ENCODE measurements around the gene RFLNA.

RFLNA gene

DNA sequence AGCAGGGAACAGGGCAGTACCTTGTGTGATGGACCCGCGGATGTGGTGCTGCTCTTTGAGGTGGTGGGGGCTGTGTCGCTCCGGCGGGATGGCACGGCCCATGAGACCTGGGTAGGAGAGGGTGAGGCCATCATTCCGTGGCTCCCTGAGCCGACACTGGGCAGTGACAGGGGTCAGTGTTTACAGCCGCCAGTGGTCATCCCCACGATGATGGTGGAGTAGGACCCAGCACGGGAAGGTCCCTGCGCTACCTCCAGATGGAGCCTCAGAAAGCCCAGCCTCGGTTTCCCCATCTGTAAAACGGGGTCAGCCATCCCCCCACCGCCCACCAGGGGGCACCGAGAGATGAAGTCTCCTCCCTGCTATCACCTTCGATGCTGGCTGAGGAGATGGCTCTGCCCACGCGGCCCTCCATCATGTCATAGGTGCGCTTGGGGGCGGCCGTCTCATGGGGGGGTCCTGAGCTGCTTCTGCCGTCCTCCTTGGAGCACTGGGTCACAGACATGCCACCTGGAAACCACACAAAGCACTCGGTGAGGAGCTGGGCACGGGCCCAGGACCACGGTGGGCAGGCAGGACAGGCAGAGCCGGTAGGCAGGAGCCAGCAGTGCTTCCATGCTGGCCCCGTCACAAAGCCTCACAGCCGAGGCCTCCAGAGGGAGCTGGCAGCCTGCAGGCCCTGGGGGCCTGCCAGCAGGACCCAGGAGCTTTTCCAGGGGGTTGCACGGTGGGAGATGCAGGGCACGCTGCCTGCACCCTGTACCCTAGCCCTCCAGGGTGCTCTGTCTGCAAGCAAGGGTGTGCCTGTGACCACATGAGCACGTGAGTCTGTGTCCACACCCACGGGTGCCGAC is 53.1 kb downstream of the RFLNA start:
- H3K27me3 ChIP-seq (ENCODE audit: control insufficient read depth, insufficient read depth, low read length), result no peaks in the 10 kb centered on the region
- no peak overlapping the region for H3K9ac ChIP-seq (ENCODE audit: low read depth, low read length)
- no peak overlapping the region for H3K4me3 ChIP-seq (ENCODE audit: low read depth, low read length)
- H3K4me1 ChIP-seq (ENCODE audit: control insufficient read depth, insufficient read depth, low read length), result no peaks in the 10 kb centered on the region
- no peaks in the 10 kb centered on the region for H3K9me3 ChIP-seq (ENCODE audit: control insufficient read depth, insufficient read depth, low read length)
- H3K36me3 ChIP-seq (ENCODE audit: control insufficient read depth, insufficient read depth, low read length), result peaks cover 84% of the 10 kb centered on the region

DNA sequence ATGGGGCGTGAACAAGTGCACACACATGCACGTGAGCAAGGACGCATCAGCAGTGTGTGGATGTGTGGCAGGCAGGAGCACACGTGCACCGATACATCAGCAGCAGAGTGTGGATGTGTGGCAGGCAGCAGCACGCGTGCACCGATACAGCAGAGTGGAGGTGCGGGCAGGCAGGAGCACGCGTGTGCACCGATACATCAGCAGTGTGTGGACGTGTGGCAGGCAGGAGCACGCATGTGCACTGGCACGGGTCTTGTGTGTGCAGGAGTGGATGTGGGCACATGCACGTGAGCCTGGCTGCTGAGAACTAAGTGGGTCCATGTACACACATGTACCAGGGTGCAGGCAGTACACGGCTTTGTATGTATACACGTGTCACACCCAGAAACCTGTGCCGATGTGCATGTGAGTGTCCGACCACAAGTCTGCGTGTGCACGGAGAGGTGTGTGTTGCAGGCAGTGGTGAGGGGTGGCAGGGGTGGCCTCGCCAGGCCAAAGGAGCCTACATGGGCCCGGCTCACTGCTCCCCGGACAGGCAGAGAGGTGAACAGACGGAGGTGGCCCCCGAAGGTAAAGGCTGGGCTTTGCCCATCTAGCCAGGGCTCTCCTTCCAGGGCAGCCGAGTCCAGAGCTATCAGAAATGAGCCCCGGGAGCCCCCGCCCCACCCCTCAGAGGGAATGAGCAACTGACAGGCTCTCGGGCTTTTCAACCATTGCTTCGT is 53.9 kb downstream of the RFLNA start:
- no peak overlapping the region for H3K9ac ChIP-seq (ENCODE audit: low read depth, low read length)
- H3K27me3 ChIP-seq (ENCODE audit: control insufficient read depth, insufficient read depth, low read length), result no peaks in the 10 kb centered on the region
- peaks cover 86% of the 10 kb centered on the region for H3K36me3 ChIP-seq (ENCODE audit: control insufficient read depth, insufficient read depth, low read length)
- no peaks in the 10 kb centered on the region for H3K4me1 ChIP-seq (ENCODE audit: control insufficient read depth, insufficient read depth, low read length)
- H3K9me3 ChIP-seq (ENCODE audit: control insufficient read depth, insufficient read depth, low read length), result no peaks in the 10 kb centered on the region
- no peak overlapping the region for H3K4me3 ChIP-seq (ENCODE audit: low read depth, low read length)

DNA sequence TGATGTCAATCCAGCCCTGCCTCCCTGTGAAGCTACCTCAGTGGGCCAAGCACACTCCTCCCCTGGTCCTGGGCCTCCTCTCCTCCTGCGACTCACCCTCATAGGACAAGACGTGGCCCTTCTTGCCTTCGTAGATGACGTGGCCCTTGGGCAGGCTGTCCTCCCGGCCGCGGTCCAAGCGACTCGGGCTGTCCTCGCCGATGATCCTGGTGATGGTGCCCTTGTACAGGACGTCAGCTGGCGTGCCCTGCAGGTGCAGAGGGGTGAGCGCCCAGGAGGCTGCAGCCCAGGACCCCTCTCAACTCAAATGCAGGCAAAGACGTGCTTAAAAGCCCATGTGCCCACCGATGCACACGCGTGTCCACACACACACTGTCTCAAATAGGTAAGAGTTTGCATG is 55.6 kb downstream of the RFLNA start:
- Histone ChIP-seq H3K9me3 (ENCODE audit: control insufficient read depth, insufficient read depth, low read length) (no peaks in the 10 kb centered on the region), H3K9ac (ENCODE audit: low read depth, low read length) (no peak overlapping the region), H3K27me3 (ENCODE audit: control insufficient read depth, insufficient read depth, low read length) (no peaks in the 10 kb centered on the region), H3K4me3 (ENCODE audit: low read depth, low read length) (no peak overlapping the region), H3K36me3 (ENCODE audit: control insufficient read depth, insufficient read depth, low read length) (peaks cover 84% of the 10 kb centered on the region), H3K4me1 (ENCODE audit: control insufficient read depth, insufficient read depth, low read length) (no peaks in the 10 kb centered on the region)

DNA sequence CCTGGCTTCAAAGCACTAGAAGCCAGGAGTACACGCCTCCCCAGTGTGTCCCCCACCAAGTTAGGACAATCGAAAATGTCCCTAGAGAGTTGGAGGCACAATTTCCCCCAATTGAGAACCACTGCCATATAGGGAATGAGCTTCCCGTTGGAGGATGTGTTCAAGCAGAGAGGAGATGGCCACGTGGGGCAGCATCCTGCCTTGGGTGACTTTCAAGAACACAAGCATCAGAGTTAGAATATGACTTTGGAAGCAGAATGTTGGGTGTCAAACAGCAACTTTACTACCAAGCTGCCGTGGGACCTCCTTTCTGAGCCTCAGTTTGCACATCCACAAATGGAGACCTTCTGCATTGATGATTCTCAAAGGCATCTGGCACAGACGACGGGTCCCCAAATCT is 56.5 kb downstream of the RFLNA start:
- H3K36me3 ChIP-seq (ENCODE audit: control insufficient read depth, insufficient read depth, low read length), result peaks cover 82% of the 10 kb centered on the region
- H3K27me3 ChIP-seq (ENCODE audit: control insufficient read depth, insufficient read depth, low read length), result no peaks in the 10 kb centered on the region
- no peaks in the 10 kb centered on the region for H3K9me3 ChIP-seq (ENCODE audit: control insufficient read depth, insufficient read depth, low read length)
- no peak overlapping the region for H3K4me3 ChIP-seq (ENCODE audit: low read depth, low read length)
- H3K4me1 ChIP-seq (ENCODE audit: control insufficient read depth, insufficient read depth, low read length), result no peaks in the 10 kb centered on the region
- no peak overlapping the region for H3K9ac ChIP-seq (ENCODE audit: low read depth, low read length)

DNA sequence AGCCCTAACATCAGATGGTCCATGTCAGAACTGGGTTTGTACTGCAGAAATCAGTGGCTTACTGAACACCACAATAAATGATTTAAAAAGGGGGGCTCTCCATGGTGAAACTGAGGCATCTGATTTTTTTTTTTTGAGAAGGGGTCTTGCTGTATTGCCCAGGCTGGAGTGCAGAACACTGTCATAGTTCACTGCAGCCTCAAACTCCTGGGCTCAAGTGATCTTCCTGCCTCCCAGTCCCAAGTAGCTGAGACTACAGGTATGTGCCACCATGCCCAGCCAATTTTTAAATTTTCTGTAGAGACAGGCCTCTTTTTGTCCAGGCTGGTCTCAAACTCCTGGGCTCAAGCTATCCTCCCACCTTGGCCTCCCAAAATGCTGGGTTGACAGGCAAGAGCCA is 57.4 kb downstream of the RFLNA start:
- no peak overlapping the region for H3K9ac ChIP-seq (ENCODE audit: low read depth, low read length)
- peaks cover 81% of the 10 kb centered on the region for H3K36me3 ChIP-seq (ENCODE audit: control insufficient read depth, insufficient read depth, low read length)
- H3K9me3 ChIP-seq (ENCODE audit: control insufficient read depth, insufficient read depth, low read length), result no peaks in the 10 kb centered on the region
- no peaks in the 10 kb centered on the region for H3K4me1 ChIP-seq (ENCODE audit: control insufficient read depth, insufficient read depth, low read length)
- H3K4me3 ChIP-seq (ENCODE audit: low read depth, low read length), result no peak overlapping the region
- H3K27me3 ChIP-seq (ENCODE audit: control insufficient read depth, insufficient read depth, low read length), result no peaks in the 10 kb centered on the region

DNA sequence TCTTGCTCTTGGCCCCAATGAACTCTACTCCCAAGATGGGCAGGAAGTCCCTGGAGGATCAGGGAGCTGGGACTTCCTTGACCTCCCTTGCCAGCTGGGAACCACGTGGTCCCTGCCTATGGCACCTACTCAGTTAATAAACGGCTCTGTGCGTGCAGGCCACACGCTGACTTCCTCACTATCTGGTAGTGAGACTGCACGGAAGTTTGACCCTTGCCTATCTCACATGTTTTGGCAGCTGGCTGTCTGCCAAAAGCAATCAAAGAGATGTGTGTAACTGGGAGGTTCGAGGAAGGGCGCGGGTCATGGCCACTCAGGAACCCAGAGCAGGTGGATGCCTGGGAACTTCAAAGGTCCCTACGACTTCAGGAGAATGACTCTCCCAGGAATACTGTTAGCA is 57.9 kb downstream of the RFLNA start:
- Histone ChIP-seq H3K27me3 (ENCODE audit: control insufficient read depth, insufficient read depth, low read length) (no peaks in the 10 kb centered on the region), H3K4me3 (ENCODE audit: low read depth, low read length) (no peak overlapping the region), H3K36me3 (ENCODE audit: control insufficient read depth, insufficient read depth, low read length) (peaks cover 81% of the 10 kb centered on the region), H3K9ac (ENCODE audit: low read depth, low read length) (no peak overlapping the region), H3K9me3 (ENCODE audit: control insufficient read depth, insufficient read depth, low read length) (no peaks in the 10 kb centered on the region), H3K4me1 (ENCODE audit: control insufficient read depth, insufficient read depth, low read length) (no peaks in the 10 kb centered on the region)

DNA sequence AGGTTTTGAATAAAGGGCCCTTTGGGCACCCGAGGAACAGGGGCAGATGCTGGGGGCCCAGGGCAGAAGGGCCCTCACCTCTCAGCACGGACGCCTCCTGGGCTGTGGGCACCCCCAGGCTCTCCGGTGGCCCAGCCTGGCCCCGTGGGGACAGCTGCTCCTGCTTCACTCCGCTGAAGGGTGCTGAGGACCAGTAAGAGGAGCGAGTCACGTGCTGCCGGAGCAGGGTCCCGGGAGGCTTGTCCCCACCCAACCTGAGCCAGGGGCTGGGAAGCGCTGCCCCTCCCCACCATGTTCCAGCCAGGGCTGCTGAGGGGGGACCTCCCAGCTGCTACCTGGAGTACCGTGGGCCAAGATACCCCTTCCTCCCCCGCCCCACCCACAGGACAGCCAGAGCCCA is 59.5 kb downstream of the RFLNA start:
- Histone ChIP-seq H3K9me3 (ENCODE audit: control insufficient read depth, insufficient read depth, low read length) (no peaks in the 10 kb centered on the region), H3K27me3 (ENCODE audit: control insufficient read depth, insufficient read depth, low read length) (no peaks in the 10 kb centered on the region), H3K4me1 (ENCODE audit: control insufficient read depth, insufficient read depth, low read length) (no peaks in the 10 kb centered on the region), H3K36me3 (ENCODE audit: control insufficient read depth, insufficient read depth, low read length) (peaks cover 82% of the 10 kb centered on the region), H3K9ac (ENCODE audit: low read depth, low read length) (no peak overlapping the region), H3K4me3 (ENCODE audit: low read depth, low read length) (no peak overlapping the region)

DNA sequence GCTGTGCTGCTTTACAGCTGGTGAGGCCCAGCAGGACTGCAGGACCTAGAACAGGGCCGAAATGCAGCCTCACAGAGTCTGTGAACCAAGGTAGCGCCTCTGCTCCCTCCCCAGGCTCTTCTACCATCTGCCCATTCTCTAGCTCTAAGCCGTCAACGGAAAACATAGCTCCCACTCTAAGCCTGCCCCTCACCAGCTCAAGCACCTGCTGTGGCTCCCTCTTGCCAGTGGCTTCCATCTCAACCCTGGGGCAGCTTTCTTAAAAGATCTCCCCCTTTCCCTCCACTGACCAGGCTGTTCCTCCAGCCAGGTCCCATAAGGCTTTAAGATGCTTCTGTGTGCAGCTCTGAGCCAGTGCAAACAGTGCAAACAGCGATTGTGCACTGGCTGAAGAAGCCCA is 61.3 kb downstream of the RFLNA start:
- no peak overlapping the region for H3K9ac ChIP-seq (ENCODE audit: low read depth, low read length)
- H3K9me3 ChIP-seq (ENCODE audit: control insufficient read depth, insufficient read depth, low read length), result no peaks in the 10 kb centered on the region
- H3K4me3 ChIP-seq (ENCODE audit: low read depth, low read length), result no peak overlapping the region
- no peaks in the 10 kb centered on the region for H3K4me1 ChIP-seq (ENCODE audit: control insufficient read depth, insufficient read depth, low read length)
- H3K27me3 ChIP-seq (ENCODE audit: control insufficient read depth, insufficient read depth, low read length), result no peaks in the 10 kb centered on the region
- H3K36me3 ChIP-seq (ENCODE audit: control insufficient read depth, insufficient read depth, low read length), result peaks cover 78% of the 10 kb centered on the region

DNA sequence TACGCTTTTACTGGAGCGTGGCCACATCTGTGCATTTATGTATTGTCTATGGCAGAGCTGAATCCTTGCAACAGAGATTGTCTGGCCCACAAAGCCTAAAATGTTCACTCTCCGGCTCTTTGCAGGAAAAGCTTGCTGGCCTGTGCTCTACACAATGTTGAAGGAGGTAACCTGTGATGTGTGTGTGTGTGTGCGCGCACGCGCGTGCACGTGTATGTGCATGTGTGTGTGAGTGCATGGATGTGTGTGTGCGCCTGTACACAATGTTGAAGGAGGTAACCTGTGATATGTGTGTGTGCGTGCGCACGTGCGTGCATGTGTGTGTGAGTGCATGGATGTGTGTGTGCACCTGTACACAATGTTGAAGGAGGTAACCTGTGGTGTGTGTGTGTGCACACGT is 62.7 kb downstream of the RFLNA start:
- Histone ChIP-seq H3K4me1 (ENCODE audit: control insufficient read depth, insufficient read depth, low read length) (no peaks in the 10 kb centered on the region), H3K27me3 (ENCODE audit: control insufficient read depth, insufficient read depth, low read length) (no peaks in the 10 kb centered on the region)

DNA sequence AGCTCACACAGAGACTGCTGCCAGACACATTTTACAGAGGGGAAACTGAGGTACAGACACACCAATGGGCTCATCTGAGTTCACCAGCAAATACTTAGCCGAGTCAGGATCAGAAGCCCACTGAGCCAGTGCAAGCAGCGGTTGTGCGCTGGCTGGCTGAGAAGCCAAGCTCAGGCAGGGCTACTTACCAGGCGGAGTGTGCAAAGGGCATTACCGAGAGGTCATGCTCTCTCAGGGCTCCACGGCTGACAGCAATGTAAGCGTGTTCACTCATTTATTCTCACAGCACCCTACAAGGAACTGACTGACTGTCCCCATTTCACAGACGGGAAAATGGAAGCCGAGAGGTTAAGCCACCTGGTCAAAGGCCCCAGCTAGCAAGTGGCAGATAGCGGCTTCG is 63.7 kb downstream of the RFLNA start:
- H3K4me3 ChIP-seq (ENCODE audit: low read depth, low read length), result no peak overlapping the region
- no peak overlapping the region for H3K9ac ChIP-seq (ENCODE audit: low read depth, low read length)
- peaks cover 69% of the 10 kb centered on the region for H3K36me3 ChIP-seq (ENCODE audit: control insufficient read depth, insufficient read depth, low read length)
- H3K27me3 ChIP-seq (ENCODE audit: control insufficient read depth, insufficient read depth, low read length), result no peaks in the 10 kb centered on the region
- H3K9me3 ChIP-seq (ENCODE audit: control insufficient read depth, insufficient read depth, low read length), result no peaks in the 10 kb centered on the region
- H3K4me1 ChIP-seq (ENCODE audit: control insufficient read depth, insufficient read depth, low read length), result no peaks in the 10 kb centered on the region

More for the DNA sequence above, 62.7 kb downstream of the RFLNA start:
- Histone ChIP-seq H3K36me3 (ENCODE audit: control insufficient read depth, insufficient read depth, low read length) (peaks cover 78% of the 10 kb centered on the region), H3K4me3 (ENCODE audit: low read depth, low read length) (no peak overlapping the region), H3K9ac (ENCODE audit: low read depth, low read length) (no peak overlapping the region), H3K9me3 (ENCODE audit: control insufficient read depth, insufficient read depth, low read length) (no peaks in the 10 kb centered on the region)

DNA sequence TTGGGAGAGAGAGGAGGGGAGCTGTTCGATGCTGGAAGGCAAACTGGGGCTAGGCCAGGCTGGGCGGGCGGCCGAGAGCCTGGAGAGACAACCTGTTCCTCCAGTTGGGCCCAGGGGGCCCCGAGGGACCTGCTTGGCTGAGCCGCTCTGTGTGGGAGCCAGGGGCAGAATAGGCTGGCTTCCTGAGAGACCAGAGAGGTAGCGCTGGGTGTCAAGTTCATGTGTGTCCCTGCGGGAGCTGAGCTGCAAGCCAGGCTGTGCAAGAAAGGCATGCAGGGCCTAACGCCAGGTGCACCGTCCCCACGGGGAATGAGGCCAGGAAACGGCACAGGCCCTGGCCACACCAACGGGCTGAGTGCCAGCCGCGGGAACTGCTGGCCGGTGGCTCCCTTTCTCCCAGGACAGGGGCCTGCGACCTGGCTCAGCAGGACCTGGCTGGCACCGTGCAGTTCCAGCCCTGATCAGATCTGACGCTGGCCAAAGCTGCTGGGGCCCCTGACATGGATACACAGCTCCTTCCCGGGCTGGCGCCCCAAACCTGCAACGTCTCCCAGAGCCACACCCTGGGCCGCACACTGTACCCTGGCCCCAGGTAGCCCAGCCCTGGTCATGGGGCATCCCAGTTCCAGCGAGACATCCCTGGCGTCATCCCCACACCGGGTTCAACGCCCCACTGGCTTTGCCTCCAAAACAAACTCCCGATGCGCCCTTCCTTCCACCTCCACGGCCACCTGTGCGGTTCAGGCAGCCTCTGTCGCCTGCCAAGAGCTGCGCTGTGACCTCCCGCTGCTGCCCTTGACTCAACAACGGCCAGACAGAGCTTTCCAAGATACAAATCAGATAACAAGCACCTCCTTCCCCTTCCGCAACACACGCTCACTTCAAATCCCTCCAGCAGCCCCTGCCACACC is 65.0 kb downstream of the RFLNA start:
- Histone ChIP-seq H3K9me3 (ENCODE audit: control insufficient read depth, insufficient read depth, low read length) (no peaks in the 10 kb centered on the region), H3K9ac (ENCODE audit: low read depth, low read length) (no peak overlapping the region), H3K27me3 (ENCODE audit: control insufficient read depth, insufficient read depth, low read length) (no peaks in the 10 kb centered on the region), H3K4me3 (ENCODE audit: low read depth, low read length) (no peak overlapping the region), H3K4me1 (ENCODE audit: control insufficient read depth, insufficient read depth, low read length) (no peaks in the 10 kb centered on the region), H3K36me3 (ENCODE audit: control insufficient read depth, insufficient read depth, low read length) (peaks cover 61% of the 10 kb centered on the region)

Measured in iPS-15b (cell line).